DMS79 (cell line): Measurements from ENCODE around the gene GDPGP1.

Source experiments
- DNase-seq: peaks from one replicate; lab custom pipeline; 2025; lab: John Stamatoyannopoulos, UW

The GDPGP1 gene

DNA sequence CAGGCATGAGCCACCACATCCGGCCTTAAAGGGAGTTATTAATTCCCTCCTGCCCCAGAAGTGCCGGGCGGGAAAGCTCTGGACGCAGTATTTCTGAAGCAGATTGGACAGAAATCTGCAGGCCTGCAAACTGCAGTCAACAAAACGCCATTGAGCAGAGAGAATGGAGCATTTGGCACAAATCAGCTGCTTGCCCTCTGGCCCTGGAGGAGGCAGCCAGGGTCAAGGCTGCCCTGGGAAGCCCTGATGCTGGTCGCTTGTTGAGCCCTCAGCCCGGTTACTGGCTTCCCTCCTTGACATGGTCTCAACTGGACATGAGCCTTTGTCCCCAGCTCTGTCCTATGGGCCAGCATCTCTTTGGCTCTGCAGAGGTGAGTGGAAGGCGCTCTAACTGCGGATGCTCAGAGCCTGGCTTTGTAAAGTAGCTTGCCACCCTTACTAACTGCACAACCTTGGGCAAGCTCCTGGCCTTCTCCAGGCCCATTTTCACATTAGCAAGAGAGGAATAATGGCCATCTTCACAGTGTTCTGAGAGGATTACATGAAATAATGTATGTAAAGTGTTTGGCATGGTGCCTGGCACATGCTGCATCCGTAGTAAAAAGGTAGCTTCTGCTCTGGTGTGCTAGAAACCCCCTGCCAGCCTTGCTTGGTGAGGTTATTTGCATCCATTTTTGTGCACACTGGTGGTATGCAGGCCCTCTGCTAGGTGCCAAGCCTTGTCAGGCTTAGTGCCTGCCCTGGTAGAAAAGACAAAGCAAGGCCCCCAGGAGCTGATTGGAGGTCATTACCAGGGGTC lies 28.8 kb upstream of the GDPGP1 start:
- peak; percentile 54 for DNase-seq

DNA sequence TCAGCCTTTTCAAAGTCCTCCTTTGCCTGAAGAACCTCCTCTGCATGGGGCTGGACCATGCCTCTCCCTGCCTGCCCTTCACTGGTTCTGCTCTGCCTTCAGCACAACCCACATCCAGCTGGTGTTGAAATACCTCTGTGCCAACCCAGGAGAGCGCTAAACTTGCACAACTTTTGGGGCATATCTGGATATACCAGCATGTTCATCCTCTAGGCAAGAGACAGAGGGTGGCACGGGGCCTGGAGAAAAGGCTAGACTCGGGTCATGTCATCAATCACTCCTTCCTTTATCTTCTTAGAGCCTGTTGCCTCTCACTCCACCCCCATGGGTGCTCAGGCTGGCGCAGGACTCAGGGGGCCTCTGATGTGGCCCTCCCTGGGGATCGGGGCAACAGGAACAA lies 28.1 kb upstream of the GDPGP1 start:
- DNase-seq: no peak

DNA sequence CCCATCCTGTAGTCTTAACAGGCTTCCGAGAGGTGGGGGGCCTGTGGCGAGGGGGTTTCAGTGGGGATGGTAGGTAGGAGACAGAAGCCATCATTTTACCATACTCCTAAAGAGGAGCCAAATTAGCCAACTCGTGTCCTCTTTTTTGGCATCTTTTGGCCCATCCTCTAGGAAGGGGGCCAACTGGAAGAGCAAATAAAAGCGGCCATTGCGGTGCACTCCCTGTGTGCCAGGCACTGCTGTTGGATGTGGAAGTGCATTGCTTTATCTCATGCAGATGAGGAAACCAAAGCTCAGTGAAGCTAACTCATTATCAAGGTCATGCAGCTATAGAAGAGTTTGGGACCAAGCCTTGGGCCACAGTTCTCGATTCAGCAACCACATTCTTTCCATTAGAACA lies 26.8 kb upstream of the GDPGP1 start:
- DNase-seq: no peak

DNA sequence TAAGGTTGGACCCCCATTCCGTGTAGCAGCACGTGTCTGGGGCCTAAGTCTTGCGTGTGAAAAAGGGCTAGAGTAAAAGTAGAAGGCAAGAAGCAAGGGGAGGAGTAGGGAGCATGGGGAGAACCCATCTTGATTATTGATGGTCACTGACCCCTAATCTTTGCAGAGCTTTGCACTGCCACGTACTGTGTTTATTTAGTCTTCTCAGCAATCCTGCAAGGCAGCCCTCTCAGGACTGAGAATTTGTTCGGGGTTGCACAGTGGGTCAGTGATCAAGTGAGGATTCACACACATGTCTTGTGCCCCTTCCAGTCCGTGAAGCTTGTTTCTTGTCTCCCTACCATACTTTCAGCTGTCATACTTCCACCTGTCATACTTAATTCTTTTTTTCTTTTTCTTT lies 25.7 kb upstream of the GDPGP1 start:
- DNase-seq: no peak

DNA sequence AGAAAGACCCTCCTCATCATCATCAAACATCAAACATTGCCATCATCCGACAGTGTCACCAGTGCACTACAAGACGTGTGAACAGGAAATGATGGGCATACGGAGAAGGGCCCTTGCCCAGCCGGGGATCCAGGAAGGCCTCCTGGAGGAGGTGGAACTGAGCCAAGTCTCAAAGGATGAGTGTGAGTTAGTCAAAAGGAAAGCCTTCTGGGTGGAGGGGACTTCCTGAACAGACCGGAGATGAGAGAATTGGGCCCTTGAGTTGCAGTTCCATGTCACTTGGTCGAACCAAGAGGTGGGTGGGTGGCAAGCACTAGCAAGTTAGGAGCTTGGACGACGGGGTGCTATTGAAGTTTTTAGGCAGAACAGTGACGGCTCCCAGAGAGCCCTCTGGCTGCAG lies 24.4 kb upstream of the GDPGP1 start:
- no peak for DNase-seq

DNA sequence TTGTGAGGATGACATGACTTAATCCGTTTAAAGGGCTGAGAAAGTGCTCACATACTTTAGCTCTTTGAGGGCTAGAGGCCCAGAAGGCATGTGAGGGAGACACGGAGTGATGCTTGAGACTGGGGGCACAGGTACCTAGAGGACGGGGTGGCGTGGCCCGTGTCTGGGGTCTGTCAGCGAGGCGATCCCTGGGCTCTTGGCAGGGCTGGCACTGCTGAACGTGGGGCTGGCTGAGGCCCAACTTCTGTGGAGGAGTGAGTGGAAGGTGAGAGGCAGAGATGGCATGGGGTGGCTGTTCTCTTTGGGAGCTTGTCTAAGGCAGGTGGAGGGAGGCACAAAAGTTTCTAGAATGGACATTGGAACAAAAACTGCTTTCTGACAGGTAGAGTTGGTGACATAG lies 23.4 kb upstream of the GDPGP1 start:
- no peak for DNase-seq

DNA sequence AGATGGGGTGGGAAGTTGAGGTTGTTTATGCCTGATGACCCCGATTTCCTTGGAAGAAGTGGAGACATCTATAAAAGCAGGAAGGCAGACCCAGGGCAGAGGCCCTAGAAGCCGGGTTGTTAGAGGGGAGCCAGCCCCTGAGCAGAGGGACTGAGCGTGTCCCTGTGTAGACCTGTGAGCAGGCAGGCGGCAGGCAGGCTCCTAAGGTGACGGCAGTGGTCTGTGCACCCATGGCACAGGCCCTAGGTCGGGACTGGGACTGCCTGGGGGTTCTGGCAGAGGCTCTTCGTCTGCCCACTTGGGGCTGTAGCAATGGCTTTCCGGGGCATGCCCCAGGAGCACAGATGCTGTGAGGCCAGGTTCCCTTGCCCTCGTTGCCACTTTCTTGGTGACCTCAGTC lies 23.0 kb upstream of the GDPGP1 start:
- DNase-seq: no peak

DNA sequence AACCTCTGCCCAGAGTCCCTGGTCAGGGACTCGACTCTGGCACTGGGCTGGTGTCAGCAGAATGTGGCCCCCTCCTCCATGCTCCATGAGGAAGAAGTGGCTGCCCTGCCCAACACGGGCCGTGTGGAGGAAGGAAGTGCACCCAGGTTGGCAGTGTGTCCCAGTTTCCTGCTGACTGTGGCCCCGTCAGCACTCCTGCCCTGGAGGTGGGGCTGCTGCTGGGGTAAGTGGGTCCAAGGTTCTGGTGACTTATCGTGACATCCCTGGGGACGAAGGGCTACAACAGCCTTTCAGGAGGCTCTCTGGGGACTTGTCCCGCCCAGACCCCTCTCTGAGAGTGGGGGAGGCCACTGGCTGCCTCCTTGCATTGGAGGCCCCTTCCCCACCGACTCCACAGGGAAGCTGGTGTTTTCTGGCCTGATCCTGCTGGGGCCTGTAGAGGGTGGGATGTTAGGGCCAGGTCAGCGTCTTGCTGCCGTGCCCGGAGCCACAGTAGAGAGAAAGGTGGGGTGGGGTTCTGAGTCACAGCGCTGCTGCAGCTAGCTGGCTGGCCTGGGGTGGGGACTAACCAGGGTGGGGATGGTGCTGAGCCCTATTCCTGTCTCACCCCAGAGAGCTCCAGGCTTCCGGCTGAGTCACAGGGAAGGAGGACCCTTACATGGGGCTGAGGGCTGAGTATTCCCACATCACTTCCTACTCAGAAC lies 22.4 kb upstream of the GDPGP1 start:
- no peak for DNase-seq

DNA sequence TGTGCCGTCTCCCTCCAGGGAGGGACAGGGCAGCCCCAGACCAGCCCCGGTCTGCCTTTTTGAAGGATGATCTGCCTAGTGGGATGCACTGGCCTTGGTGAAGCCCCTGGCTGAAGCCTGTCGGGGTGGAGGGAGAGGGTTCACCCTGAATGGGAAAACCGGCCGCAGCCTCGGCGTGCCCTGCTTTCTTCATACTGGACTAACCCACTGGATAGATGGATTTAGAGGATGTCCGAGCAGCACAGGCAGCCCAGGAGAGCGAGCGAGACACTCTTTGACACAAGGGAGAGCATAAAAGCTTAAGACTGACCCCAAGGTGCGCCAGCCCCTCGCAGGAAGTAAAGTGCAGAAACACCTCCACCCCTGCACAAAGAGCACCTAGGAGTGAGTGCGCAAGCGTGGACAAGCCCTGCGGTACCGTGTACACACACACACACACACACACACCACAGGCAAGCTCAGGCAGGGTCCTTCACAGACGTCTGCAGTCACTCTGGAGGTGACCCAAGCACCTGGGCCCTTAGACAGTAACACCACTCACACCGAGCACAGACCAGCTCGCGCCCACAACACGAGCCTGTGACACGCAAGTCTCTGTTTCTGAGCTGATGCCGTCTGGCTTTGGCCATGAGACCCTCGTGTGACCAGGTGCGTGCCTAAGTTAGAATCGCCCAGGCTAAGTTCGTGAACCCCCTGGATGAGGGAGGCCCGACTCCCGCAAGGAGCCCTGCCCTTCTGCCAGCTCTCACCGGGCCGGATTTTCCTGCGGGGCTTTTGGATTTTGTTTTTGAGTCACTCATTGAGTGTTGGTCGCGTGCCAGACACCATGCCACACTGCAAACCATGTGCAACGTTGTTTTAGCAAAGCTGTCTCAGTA lies 21.5 kb upstream of the GDPGP1 start:
- DNase-seq: peak; percentile 25

DNA sequence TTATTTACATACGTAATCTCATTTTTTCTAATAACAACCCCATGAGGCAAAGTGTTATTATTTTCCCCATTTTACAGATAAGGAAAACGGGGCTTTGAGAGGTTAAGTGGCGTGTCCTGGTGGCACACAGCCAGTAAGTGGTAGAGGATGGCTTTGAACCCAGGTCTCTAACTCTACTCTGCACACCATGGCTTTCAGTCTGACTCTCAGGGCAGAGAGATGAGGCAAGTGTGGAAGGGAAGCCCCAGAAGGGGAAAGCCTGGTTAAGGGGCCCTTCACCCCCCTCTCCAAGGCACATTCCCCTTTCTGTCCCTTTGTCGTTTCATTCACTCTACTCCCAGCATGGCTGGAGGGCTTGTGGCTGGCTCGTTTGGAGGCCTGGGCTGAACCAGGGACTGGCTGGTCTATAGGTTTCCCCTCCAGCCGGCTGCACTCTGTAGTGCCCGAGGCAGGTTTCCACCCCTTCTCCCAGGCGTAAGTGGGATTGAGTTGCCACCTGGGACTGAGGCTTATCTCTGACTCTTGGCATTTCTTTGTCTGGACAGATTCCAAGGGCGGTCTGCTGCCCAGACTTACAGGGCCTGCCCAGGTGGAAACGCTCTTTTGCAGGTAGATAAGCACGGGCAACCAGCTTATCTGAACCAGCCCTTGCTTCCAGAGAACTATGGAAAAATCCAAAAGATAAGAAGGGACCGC lies 20.7 kb upstream of the GDPGP1 start:
- DNase-seq: peak; percentile 81

DNA sequence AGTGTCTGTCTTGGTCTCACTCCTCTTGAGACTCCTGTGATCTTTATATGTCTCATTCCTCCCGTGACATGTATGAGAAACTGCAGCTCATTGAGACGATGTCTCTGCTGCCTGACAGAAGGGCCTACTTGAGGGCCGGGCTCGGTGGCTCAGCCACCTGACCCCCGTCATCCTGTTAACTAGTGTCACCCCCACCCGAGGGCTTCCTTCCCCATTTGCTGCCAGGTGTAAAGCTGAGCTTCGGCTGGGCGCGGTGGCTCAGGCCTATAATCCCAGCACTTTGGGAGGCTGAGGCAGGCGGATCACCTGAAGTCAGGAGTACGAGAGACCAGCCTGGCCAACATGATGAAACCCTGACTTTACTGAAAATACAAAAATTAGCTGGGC lies 20.2 kb upstream of the GDPGP1 start:
- peak; percentile 40 for DNase-seq

DNA sequence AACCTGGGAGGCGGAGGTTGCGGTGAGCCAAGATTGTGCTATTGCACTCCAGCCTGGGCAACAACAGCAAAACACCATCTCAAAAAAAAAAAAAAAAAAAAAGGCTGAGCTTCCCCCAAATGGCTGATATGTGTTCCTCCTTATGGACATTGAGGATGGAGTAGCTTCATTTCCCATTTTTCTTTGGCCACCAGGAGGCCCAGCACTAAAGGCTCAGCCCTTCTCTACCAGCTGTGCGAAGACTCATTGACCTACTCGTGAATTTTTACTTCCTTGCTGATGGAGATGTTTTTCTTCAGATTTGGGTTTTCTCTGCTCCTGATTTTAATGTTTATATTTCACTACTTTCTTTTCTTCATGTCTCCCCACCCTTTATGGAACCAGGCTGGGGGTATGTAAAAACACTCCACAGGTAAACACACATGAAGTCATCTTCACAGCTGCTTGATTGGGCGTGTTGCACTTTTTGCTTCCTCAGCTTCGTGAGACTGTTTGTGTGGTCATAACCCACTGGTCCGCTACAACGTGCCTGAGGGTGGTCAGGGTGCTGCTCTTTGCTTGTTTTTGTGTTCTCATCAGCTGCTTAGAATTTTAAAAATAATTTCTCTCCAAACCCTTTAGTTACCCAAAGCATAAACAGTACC lies 19.3 kb upstream of the GDPGP1 start:
- no peak for DNase-seq

DNA sequence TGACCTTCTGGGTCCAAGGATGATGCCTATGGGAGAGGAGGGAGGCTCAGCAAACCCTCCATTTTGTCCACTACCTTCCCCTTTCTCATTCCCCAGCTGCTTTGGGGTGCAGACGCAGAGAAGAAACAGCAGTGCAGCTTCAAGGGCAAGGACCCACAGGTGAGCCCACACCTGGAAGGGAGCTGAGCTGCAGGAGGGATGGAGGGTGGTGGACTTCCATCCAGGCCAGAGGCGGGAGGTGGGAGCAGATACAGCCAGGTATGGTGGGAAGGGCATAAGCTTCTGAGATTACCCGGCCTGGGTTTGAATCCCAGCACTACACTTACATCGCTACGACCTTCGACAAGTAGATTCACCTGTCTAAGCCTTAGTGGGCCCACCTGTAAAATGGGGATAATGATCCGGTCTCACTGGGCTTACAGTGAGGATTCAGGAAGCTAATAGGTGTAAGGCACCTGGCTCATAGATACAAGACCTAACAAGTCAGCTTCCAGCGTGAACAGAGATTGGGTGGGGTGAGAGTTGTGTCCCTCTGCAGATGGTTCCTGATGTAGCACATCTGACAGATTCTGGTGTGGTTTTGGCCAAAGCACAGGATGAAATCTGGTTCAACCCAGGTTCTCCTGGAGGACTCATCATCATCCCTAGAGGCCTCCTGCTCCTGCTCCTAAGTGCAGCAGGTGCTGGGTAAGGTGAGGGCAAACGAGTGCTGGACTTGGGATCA lies 16.2 kb upstream of the GDPGP1 start:
- DNase-seq: no peak

DNA sequence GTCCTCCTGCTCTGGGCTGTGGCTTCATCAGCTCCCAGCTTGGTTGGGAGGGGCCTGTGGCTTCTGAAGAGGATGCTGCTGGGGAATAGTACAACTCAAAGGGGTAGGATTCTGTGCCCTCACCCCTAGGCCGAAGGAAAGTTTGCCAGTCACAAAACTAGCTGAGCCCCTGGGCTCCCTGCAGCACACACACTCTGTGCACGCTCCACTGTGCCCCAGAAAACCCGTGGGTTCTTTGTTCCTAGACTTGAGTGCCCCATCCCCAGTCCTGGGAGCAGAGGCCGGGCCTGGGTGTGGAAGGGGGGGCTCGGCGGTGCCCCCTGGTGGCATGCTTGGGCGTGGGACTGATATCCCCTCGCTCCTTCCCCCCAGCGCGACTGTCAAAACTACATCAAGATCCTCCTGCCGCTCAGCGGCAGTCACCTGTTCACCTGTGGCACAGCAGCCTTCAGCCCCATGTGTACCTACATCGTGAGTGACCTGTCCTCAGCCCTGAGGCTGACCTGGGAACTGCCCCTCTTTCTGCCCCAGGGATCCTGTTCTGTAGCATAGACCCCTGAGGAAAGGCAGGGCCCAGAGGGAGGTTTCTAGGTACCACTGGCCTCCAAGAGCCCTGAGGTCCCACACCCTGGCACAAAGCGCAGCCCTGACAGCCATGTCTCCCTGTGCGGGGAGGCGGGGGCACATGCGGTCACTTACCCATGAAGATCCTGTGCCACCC lies 14.4 kb upstream of the GDPGP1 start:
- DNase-seq: no peak

DNA sequence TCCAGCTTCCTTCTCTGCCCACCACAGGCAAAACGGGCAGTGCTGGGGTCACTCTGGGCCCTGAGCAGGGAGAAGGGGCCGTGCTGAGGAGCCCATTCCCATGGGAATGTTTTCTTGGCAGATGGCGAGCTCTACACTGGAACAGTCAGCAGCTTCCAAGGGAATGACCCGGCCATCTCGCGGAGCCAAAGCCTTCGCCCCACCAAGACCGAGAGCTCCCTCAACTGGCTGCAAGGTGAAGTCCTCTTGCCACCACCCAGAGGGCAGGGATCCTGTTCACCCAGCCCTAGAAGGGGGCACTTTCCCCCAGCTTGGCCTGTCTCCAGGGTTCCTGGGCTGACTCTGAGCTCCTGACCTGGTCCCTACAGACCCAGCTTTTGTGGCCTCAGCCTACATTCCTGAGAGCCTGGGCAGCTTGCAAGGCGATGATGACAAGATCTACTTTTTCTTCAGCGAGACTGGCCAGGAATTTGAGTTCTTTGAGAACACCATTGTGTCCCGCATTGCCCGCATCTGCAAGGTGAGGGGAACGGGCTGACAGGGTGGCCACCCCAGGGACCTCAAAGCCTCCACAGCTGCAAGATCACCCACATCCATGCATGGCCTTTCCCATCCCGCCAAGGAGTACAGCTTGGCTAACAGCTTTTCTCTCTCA lies 12.6 kb upstream of the GDPGP1 start:
- DNase-seq: no peak

DNA sequence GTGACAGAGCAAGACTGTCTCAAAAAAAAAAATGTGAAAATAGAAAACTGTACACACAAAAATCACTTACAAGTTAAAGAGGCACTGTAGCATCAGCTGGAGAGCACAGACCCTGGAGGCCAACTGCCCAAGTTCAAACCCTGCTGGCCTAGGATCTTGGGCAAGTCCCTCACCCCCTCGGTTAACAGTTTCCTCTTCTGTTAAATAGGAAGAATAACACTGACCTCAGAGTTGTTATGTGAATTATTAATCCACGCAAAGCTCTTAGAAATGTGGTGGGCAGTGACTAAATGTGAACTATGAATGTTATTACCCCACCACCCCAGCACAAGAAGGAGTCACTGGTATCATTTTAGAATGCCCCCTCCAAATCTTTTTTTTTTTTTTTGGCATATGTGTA lies 11.5 kb upstream of the GDPGP1 start:
- DNase-seq: no peak

DNA sequence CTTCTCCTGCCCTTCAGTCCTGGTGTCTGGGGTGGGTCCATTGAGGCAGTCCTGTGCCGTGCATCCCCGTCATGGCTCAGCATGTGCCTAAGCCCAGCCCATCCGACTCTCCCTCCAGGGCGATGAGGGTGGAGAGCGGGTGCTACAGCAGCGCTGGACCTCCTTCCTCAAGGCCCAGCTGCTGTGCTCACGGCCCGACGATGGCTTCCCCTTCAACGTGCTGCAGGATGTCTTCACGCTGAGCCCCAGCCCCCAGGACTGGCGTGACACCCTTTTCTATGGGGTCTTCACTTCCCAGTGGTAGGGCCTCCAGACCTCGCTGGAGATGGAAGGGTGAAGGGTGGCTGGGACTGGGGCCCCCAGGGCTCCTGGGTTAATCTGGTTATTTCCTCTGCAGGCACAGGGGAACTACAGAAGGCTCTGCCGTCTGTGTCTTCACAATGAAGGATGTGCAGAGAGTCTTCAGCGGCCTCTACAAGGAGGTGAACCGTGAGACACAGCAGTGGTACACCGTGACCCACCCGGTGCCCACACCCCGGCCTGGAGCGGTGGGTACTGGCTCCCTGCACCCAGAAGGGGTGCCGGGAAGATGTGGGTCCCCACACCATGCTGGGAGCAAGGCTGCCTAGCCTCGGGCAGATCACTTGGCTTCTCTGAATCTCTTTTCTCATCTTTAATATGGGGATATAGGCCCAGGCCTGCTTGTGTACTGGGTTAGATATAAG lies 10.4 kb upstream of the GDPGP1 start:
- DNase-seq: no peak

DNA sequence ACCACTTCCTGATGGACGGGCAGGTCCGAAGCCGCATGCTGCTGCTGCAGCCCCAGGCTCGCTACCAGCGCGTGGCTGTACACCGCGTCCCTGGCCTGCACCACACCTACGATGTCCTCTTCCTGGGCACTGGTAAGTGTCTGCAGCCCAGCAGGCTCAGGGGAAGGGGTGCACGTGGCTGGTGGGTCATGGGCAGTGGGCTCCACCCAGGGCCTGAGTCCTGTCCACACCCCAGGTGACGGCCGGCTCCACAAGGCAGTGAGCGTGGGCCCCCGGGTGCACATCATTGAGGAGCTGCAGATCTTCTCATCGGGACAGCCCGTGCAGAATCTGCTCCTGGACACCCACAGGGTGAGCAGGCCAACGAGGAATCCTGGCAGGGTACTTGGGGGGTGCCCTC lies 9.0 kb upstream of the GDPGP1 start:
- no peak for DNase-seq
